Measurements from ENCODE around the gene IFIT1.
"Not testable (repeated sequence)": the region's sequence is repeated elsewhere in the genome, so short reads cannot be mapped to it uniquely, and the experiment has no call there.

IFIT1 gene

DNA sequence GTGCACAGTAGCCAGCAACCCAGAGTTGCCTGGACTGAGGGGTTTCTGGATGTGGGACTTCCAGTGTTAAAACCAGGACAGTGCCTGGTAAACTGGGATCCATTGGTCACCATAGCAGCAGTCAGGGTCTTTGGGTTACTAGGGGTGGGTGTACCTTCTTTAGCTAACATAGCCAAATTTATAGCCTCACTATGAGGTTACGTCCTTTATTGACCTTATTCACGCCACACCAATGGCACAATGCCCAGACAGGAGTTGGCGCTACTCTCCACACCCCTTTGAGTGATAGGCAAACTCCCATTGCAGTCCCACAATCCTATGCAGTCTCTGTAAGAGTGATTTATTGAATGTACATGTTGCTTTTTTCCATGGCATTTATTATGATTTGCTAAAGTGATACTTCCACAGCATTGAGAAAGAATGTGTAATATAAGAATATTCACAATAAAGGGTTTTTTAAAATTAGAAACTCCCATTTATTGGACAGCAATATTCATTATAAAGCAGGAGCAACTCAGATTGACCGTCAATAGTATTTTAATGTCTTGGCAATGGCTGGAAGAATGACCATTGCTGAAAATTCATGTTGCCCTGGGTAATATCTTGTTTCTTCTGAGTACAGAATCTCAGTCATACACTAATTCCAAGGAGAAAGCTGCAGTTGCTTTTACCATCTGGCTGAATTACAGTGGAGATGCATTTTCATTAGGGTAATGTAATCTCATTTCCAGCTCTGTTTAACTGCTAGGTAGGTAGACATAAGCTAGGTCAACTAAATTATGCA is 48.0 kb downstream of the IFIT1 start:
- DNase-seq (ENCODE audit: low spot score) = peak; percentile 9

DNA sequence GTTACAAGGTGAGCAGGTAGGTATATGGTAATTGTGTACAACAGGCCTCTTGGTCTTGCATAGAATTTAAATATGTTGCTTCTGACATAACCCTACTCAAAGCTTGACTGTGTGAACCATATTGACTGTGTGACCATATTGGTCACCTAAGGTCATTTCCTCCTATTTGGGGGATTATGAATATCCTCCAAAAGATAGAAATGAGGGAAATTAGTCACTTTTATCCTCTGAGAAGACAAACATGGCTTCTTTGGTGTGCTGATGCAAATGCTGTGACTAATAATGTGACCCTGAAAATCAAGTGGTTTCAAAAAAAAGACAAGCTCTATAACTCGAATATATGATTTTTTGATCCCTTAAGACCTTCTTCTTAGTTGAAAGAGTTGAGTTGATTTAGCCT is 49.9 kb downstream of the IFIT1 start:
- no peak for DNase-seq (ENCODE audit: low spot score)

DNA sequence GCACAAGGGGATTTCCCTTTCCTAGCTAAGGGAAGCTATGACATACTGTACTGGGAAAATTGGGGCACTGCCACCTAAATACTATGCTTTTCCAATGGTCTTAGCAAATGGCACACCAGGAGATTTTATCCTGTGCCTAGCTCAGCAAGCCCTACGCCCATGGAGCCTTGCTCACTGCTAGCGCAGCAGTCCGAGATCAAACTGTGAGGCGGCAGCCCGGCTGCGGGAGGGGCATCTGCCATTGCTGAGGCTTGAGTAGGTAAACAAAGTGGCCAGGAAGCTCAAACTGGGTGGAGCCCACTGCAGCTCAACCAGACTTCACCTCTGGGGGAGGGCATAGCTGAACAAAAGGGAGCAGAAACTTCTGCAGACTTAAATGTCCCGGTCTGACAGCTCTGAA is 52.4 kb downstream of the IFIT1 start:
- DNase-seq (ENCODE audit: low spot score) = not testable (repeated sequence)

DNA sequence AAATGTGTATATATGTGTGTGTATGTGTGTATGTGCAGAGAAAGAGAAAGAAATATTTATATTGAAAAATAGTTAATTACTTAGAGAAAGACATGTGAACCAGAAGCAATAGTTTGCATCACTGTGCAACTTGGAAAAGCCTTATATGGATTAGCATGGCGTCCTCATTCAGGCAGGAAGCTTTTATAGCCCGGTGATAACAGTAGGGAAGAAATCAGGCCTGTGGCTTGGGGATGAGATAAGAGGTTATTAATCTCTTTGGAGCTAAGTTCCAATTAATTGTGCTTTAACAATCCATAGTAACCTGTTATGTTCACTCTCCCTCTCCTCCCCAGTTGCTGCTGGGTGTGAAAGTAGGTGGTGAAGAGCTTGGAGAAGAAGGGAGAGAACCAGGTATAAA is 58.5 kb downstream of the IFIT1 start:
- DNase-seq (ENCODE audit: low spot score) = no peak

DNA sequence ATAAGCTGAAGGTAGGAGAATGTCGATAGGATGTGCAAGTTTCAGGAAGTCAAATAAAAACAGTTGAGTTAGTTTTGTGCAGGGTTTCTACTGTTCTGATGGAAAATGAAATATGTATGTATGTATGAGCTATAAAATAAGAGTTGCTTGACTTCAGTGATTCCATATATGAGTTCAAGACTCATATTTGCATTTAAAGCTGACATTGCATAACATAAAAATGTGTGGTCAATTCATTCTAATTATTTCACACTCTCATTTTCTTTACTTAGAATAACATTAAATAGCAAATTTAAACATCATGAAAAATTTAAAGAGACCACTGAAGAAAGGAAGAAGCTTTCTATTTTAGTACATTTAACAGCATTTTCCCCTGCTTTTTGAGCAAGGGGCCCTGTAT is 59.8 kb downstream of the IFIT1 start:
- no peak for DNase-seq (ENCODE audit: low spot score)

DNA sequence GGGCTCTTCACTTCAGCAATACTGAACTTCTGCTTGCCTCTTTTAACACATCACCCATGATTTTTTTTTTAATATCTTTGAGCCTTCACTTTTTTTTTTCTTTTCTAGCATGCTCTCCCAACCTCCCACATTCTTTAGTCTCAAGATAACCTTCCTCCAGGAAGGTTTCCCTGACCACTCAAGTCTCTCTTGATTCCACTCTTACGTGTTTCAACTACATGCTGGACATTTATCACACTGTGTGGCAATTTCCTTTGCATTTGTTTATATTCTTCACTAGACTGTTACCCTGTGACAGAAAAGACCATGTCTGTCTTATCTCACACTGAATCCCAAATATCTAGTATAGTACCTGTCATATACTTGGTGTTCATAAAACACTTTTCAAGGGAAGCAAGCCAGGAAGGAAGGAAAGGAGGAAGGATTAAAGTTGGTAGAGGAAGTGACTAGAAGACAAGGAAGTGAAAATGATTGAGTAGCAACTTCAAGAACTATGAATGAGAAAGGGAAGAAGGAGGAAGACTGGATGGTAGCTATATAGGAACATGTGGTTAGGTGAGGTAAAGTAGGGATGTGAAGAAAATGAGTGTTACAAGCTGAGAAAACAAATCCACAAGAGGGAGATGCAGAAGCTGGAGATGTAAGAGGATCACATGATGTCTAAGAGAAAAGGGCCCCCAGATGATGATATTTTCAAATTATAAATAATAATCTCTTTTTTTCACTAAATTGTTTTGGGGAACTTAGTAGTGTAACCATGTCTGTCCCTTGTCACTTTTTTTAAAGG is 62.3 kb downstream of the IFIT1 start:
- DNase-seq (ENCODE audit: low spot score) = no peak

Data from LoVo (cell line).